Loucy (cell line): ENCODE measurements around the gene PLA2G4F.

Experiments
- H2AFZ ChIP-seq: fragments of 200-600 bp; sonication (generic); 2 replicates; pipeline ENCODE4 v1.6.0; 2016; ENCODE audit warnings: antibody characterized with exemption, mild to moderate bottlenecking, low read length, moderate library complexity
- H3F3A ChIP-seq: fragments of 200-600 bp; 2 replicates; pipeline ENCODE4 v1.6.0; 2016; ENCODE audit warnings: antibody characterized with exemption, low read depth, mild to moderate bottlenecking
- H3K27me3 ChIP-seq: fragments of 200-600 bp; sonication (generic); 2 replicates; pipeline ENCODE4 v1.6.1; 2014; ENCODE audit warnings: low read length, mild to moderate bottlenecking; ENCODE audit not compliant: insufficient read depth, poor library complexity, severe bottlenecking
- H3K36me3 ChIP-seq: fragments of 200-600 bp; sonication (generic); 2 replicates; pipeline ENCODE4 v1.6.1; 2016; ENCODE audit warnings: low read length; ENCODE audit not compliant: insufficient read depth
- H3K4me1 ChIP-seq: fragments of 200-600 bp; sonication (generic); 2 replicates; pipeline ENCODE4 v1.5.1; 2014; ENCODE audit warnings: low read length, mild to moderate bottlenecking; ENCODE audit not compliant: insufficient read depth, poor library complexity, severe bottlenecking
- H3K4me2 ChIP-seq: fragments of 200-600 bp; sonication (generic); 2 replicates; pipeline ENCODE4 v1.6.0; 2014; ENCODE audit warnings: antibody characterized with exemption, low read length, low read depth, mild to moderate bottlenecking; ENCODE audit not compliant: poor library complexity, severe bottlenecking
- H3K4me3 ChIP-seq: fragments of 200-600 bp; sonication (generic); 2 replicates; pipeline ENCODE4 v1.5.1; 2014; ENCODE audit warnings: low read length, mild to moderate bottlenecking, mixed read lengths; ENCODE audit not compliant: poor library complexity, severe bottlenecking
- H3K79me2 ChIP-seq: fragments of 200-600 bp; sonication (generic); 2 replicates; pipeline ENCODE4 v1.6.1; 2014; ENCODE audit warnings: low read length; ENCODE audit not compliant: insufficient read depth
- H3K9ac ChIP-seq: fragments of 200-600 bp; sonication (generic); 2 replicates; pipeline ENCODE4 v1.6.0; 2014; ENCODE audit warnings: mild to moderate bottlenecking, low read depth, low read length, moderate library complexity; ENCODE audit not compliant: poor library complexity, severe bottlenecking
- H3K9me2 ChIP-seq: fragments of 200-600 bp; sonication (generic); replicated peaks from 2 replicates; pipeline ENCODE4 v1.6.1; 2016; ENCODE audit warnings: low read depth, low read length, mixed read lengths
- H3K9me3 ChIP-seq: fragments of 200-600 bp; sonication (generic); 2 replicates; pipeline ENCODE4 v1.6.1; 2014; ENCODE audit warnings: mild to moderate bottlenecking, antibody characterized with exemption, low read length, low read depth; ENCODE audit not compliant: insufficient read depth
- H4K20me1 ChIP-seq: fragments of 200-600 bp; sonication (generic); 2 replicates; pipeline ENCODE4 v1.6.0; 2014; ENCODE audit warnings: antibody characterized with exemption, low read length, mild to moderate bottlenecking; ENCODE audit not compliant: insufficient read depth, poor library complexity, severe bottlenecking
- EZH2phosphoT487 ChIP-seq: fragments of 200-600 bp; IDR thresholded peaks from 2 replicates; pipeline ENCODE4 v1.6.1; 2018; ENCODE audit warnings: antibody characterized with exemption, mild to moderate bottlenecking, moderate library complexity, borderline replicate concordance
- TF ChIP-seq, protein P1 (sequence below): fragments of 200-600 bp; sonication (generic); conservative IDR thresholded peaks from 2 replicates; pipeline ENCODE4 v1.5.1; 2014; ENCODE audit warnings: mild to moderate bottlenecking, antibody characterized with exemption, low read length

Gene PLA2G4F

DNA sequence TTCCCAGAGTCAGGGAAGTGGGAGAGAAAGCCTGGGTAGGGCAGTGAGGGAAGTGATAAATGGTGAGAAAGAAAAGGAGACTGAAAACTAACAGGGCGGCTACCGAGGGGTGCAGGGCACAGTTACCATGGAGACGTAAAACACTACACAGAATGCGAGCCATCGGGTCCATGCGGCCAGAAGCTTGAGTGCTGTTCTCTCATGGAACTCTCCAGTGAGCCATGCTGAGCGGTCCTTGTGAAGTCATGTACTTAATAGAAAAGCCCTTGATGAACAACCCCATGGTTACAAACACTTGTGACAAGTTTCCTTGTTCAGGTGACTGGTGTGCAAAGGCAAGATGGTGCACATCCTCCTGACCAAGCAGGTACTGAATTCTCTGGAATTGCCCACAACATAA is 3.7 kb upstream of the PLA2G4F start:
- Histone ChIP-seq H3K9ac (no peak overlapping the region), H2AFZ (no peak overlapping the region), H3K4me3 (no peak overlapping the region), H3K4me1 (no peaks in the 10 kb centered on the region), H3K4me2 (no peak overlapping the region), H3K9me3 (no peaks in the 10 kb centered on the region), H3K79me2 (no peaks in the 10 kb centered on the region), H3F3A (no peaks in the 10 kb centered on the region), H3K27me3 (no peaks in the 10 kb centered on the region), H3K9me2 (no peaks in the 10 kb centered on the region), H3K36me3 (peaks cover 60% of the 10 kb centered on the region; the same call in 1 of the 2 replicates), H4K20me1 (no peaks in the 10 kb centered on the region)
- no peak for TF ChIP-seq EZH2phosphoT487
- TF ChIP-seq, protein P1, sequence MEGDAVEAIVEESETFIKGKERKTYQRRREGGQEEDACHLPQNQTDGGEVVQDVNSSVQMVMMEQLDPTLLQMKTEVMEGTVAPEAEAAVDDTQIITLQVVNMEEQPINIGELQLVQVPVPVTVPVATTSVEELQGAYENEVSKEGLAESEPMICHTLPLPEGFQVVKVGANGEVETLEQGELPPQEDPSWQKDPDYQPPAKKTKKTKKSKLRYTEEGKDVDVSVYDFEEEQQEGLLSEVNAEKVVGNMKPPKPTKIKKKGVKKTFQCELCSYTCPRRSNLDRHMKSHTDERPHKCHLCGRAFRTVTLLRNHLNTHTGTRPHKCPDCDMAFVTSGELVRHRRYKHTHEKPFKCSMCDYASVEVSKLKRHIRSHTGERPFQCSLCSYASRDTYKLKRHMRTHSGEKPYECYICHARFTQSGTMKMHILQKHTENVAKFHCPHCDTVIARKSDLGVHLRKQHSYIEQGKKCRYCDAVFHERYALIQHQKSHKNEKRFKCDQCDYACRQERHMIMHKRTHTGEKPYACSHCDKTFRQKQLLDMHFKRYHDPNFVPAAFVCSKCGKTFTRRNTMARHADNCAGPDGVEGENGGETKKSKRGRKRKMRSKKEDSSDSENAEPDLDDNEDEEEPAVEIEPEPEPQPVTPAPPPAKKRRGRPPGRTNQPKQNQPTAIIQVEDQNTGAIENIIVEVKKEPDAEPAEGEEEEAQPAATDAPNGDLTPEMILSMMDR = no peak

DNA sequence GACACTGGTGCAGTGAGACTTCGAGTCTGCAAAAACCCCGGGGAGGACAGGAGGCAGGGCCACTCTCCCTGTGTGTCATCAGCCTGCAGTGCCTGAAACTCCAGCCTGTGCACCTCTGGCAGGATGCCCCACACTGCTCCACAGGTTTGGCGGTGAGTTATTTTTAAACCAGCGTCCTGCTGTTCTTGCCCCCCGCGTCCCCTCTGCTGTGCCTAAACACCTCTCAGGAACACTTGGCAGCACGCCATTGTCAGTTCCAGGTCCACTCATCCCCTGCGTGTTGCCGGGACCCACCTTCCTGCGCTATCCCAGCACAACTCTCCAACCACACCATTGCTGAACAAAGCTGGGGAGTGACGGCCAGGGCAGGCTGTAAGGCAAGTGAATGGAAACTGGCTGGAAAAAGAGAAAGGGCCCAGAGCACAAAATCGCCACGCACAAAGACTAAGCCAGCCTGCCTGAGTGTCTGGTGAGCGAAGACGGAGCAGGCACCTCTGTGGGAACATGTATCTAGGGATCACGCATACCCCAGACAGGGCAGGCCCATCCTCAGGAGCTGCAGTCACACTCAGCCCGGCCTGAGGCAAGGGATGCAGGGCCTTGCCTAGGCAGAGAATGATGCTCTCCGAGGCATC is 3.1 kb upstream of the PLA2G4F start:
- Histone ChIP-seq H3K36me3 (peaks cover 53% of the 10 kb centered on the region; the same call in 1 of the 2 replicates), H3K9ac (no peak overlapping the region), H4K20me1 (no peaks in the 10 kb centered on the region), H3K4me2 (no peak overlapping the region), H2AFZ (no peak overlapping the region), H3K27me3 (no peaks in the 10 kb centered on the region), H3K9me3 (no peaks in the 10 kb centered on the region), H3K4me3 (no peak overlapping the region), H3K79me2 (no peaks in the 10 kb centered on the region), H3K4me1 (no peaks in the 10 kb centered on the region), H3K9me2 (no peaks in the 10 kb centered on the region), H3F3A (no peaks in the 10 kb centered on the region)
- TF ChIP-seq EZH2phosphoT487 = no peak
- TF ChIP-seq, protein P1 = no peak

DNA sequence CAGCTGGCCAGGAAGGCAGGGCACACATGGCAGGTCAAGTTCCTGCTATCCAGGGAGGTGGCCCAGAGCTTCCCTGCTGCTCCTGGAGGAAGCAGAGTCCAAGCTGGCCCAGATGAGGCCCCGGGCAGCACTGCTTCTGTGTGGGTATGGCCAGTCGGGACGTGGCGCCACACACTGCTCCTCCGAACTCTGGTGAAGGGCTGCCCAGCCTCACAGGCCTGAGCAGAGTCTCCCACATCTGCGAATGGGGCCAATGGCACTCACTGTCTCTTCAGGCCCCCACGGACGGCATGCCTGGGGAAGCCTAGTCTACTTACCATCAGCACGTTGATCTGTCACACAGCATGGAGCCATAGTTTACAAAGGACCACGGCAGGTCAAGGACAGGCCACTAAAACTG is 2.5 kb upstream of the PLA2G4F start:
- no peak overlapping the region for H3K4me3 ChIP-seq

More for the DNA sequence above, 2.5 kb upstream of the PLA2G4F start:
- no peak for TF ChIP-seq EZH2phosphoT487
- TF ChIP-seq, protein P1 = no peak
- Histone ChIP-seq H3K79me2 (no peaks in the 10 kb centered on the region), H3K27me3 (no peaks in the 10 kb centered on the region), H2AFZ (no peak overlapping the region), H3K4me2 (no peak overlapping the region), H3K9me2 (no peaks in the 10 kb centered on the region), H3K4me1 (no peaks in the 10 kb centered on the region), H3K9ac (no peak overlapping the region), H4K20me1 (no peaks in the 10 kb centered on the region), H3F3A (no peaks in the 10 kb centered on the region), H3K36me3 (peaks cover 48% of the 10 kb centered on the region; the same call in 1 of the 2 replicates), H3K9me3 (no peaks in the 10 kb centered on the region)
